Measurements from ENCODE around the gene SMYD3.

GRCh38 chr1:245896258-245896657, 610.8 kb downstream of the SMYD3 start:
- TF ChIP-seq CTCF (IDR thresholded peaks at IDR 0.05) = no peak
- TF ChIP-seq POLR2A (IDR thresholded peaks at IDR 0.05) = no peak

All from heart left ventricle (tissue), 13 donors.